HuH-7 (cell line): ENCODE results near the gene UTP18.

Experiments used
- DNase-seq: peaks from one replicate; pipeline ENCODE4 v3.0.0; 2011; ENCODE audit warnings: low spot score

The UTP18 gene

GRCh38 chr17:51335883-51336822 lies 75.8 kb downstream of the UTP18 start:
- DNase-seq, result no peak

GRCh38 chr17:51341457-51341856 lies 81.1 kb downstream of the UTP18 start:
- DNase-seq, result no peak

GRCh38 chr17:51342257-51342656 lies 81.9 kb downstream of the UTP18 start:
- no peak for DNase-seq

- DNase-seq, result no peak
Observed at GRCh38 chr17:51344532-51344931, 84.2 kb downstream of the UTP18 start.

GRCh38 chr17:51346218-51346982 lies 86.1 kb downstream of the UTP18 start:
- DNase-seq, result no peak
